ENCODE results near the gene ARL3.
"Not testable (repeated sequence)": the region's sequence is repeated elsewhere in the genome, so short reads cannot be mapped to it uniquely, and the experiment has no call there.

Gene ARL3

GRCh38 chr10:102670065-102670670, 44.0 kb downstream of the ARL3 start:
- no peak for DNase-seq

- no peak for DNase-seq
These were observed 44.8 kb downstream of the ARL3 start for GRCh38 chr10:102669206-102670064.

- DNase-seq, result no peak
These were observed 45.7 kb downstream of the ARL3 start for GRCh38 chr10:102668326-102669107.

GRCh38 chr10:102667411-102667810, 46.8 kb downstream of the ARL3 start:
- DNase-seq, result not testable (repeated sequence)

GRCh38 chr10:102665904-102666509, 48.2 kb downstream of the ARL3 start:
- no peak for DNase-seq

- no peak for DNase-seq
These were observed 52.6 kb downstream of the ARL3 start for GRCh38 chr10:102661658-102662028.

- DNase-seq, result no peak
These were observed 53.1 kb downstream of the ARL3 start for GRCh38 chr10:102660888-102661657.

- DNase-seq, result no peak
These were observed 55.4 kb downstream of the ARL3 start for GRCh38 chr10:102658802-102659201.

GRCh38 chr10:102657984-102658724, 56.0 kb downstream of the ARL3 start:
- DNase-seq, result no peak

GRCh38 chr10:102657451-102657850, 56.7 kb downstream of the ARL3 start:
- no peak for DNase-seq

- DNase-seq, result no peak
These were observed 57.3 kb downstream of the ARL3 start for GRCh38 chr10:102656791-102657371.

- DNase-seq, result no peak
These were observed 58.2 kb downstream of the ARL3 start for GRCh38 chr10:102656026-102656425.

GRCh38 chr10:102654969-102655368, 59.2 kb downstream of the ARL3 start:
- no peak for DNase-seq

- no peak for DNase-seq
These were observed 59.6 kb downstream of the ARL3 start for GRCh38 chr10:102654566-102654965.

GRCh38 chr10:102653060-102653459, 61.1 kb downstream of the ARL3 start:
- no peak for DNase-seq

- DNase-seq, result no peak
These were observed 61.9 kb downstream of the ARL3 start for GRCh38 chr10:102652170-102652916.

- DNase-seq, result no peak
These were observed 62.6 kb downstream of the ARL3 start for GRCh38 chr10:102651455-102652169.

GRCh38 chr10:102650655-102651454, 63.3 kb downstream of the ARL3 start:
- no peak for DNase-seq

All from NCI-H187 (cell line).